Adrenal gland (tissue), 5 donors: ENCODE results near the gene NDUFB2.

Source experiments
- CTCF ChIP-seq, 6 experiments: fragments of 450-650 bp in 4 of 6; fragments of 200-600 bp in 2 of 6; sonication (generic) in 1 of 6; IDR thresholded peaks; 1 replicate in 5 of 6; 2 replicates in 1 of 6; pipeline versions ENCODE4 v1.5.1 to v1.8.0; 2016 to 2021; ENCODE audit warnings: antibody characterized with exemption in 6 of 6, mild to moderate bottlenecking in 2 of 6, moderate library complexity in 1 of 6
- POLR2A ChIP-seq, 2 donors: fragments of 450-650 bp; IDR thresholded peaks; one replicate each; pipeline ENCODE4 v1.6.1; 2017; ENCODE audit warnings: antibody characterized with exemption in 2 of 2, mild to moderate bottlenecking in 2 of 2, moderate library complexity in 1 of 2
- donor health status: DM: no; HTN: no; CAD: no.

GRCh38 chr7:140745266-140746058, 49.0 kb downstream of the NDUFB2 start:
- TF ChIP-seq POLR2A (IDR thresholded peaks at IDR 0.05) = no peak
- no peak for TF ChIP-seq CTCF (IDR thresholded peaks at IDR 0.05)
